ENCODE data around the gene POLR2L.

DNA sequence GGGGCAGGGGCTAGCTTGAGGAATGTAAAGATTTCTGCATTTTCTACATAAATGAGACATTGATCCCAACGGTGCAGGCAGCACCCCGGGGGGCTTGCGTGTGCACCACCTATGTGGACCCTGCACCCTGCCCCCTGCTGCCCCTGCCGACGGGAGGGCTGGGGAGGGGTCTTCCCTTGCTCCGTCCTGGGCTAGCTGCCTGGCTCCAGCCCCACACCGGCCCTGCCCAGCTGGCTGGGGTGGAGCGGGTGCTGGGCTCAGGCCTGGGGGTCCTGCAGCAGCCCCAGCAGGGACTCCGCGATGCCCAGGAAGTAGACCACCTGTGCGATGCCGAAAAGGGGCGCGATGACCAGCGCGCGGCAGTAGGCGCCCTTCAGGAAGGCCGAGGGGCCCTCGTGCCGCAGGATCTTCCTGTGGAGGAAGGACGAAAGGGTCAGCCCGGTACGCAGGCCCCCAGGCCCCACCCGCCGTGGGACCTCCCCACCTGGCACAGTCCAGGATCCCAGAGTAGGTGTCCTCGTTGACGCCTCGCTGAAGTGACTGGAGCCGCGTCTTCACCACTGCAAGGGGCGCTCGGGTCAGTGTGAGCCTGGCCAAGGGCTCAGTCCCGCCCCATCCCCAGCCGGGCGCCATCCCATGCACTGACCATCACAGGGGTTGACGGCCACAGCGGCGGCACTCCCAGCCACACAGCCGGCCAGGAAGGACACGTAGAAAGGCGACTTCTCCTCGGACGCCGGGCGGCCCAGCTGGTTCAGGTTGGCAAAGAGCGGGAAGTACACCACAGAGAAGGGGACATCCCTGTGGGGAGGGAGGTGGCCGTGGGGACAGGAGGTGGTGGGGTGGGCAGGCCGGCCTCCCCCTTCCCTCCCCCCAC lies 50.4 kb downstream of the POLR2L start:
- TF ChIP-seq, protein P1, sequence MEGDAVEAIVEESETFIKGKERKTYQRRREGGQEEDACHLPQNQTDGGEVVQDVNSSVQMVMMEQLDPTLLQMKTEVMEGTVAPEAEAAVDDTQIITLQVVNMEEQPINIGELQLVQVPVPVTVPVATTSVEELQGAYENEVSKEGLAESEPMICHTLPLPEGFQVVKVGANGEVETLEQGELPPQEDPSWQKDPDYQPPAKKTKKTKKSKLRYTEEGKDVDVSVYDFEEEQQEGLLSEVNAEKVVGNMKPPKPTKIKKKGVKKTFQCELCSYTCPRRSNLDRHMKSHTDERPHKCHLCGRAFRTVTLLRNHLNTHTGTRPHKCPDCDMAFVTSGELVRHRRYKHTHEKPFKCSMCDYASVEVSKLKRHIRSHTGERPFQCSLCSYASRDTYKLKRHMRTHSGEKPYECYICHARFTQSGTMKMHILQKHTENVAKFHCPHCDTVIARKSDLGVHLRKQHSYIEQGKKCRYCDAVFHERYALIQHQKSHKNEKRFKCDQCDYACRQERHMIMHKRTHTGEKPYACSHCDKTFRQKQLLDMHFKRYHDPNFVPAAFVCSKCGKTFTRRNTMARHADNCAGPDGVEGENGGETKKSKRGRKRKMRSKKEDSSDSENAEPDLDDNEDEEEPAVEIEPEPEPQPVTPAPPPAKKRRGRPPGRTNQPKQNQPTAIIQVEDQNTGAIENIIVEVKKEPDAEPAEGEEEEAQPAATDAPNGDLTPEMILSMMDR (IDR thresholded peaks at IDR 0.05; ENCODE audit: low read depth, low read length, poor library complexity, severe bottlenecking) = no peak
- no peak for TF ChIP-seq EZH2phosphoT487 (IDR thresholded peaks at IDR 0.05; ENCODE audit: borderline replicate concordance, low read length)

All from DOHH2 (cell line).